ENCODE data around the gene PIWIL1.

The PIWIL1 gene

DNA sequence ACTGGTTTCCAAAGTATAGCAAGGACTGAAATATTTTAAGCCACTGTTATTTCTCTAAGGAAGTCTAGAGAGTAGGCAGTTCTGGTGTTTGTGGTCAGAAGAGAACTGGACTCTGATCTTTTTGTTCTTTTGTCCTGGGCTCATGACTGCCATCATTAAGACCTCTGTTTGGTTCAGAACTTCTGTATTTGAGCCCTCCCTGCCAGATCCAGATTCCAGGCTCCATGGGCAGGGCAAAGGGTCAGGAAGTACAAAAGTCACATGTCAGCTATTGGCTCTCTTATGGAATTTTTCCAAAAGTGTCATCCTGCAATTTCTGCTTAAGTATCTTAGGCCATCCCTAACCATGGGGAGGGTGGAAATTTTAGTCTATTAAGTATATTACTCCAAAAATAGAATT is 6.8 kb downstream of the PIWIL1 start:
- no peak for DNase-seq (ENCODE audit: low read depth)
- no peak overlapping the region for H3K4me3 ChIP-seq (ENCODE audit: low read depth, low read length)
- TF ChIP-seq CTCF (IDR thresholded peaks at IDR 0.05; ENCODE audit: low read depth, low read length, missing control alignments) = no peak

GRCh38 chr12:130345292-130345691 is 7.6 kb downstream of the PIWIL1 start:
- TF ChIP-seq CTCF (IDR thresholded peaks at IDR 0.05; ENCODE audit: low read depth, low read length, missing control alignments) = no peak
- H3K4me3 ChIP-seq (ENCODE audit: low read depth, low read length) = no peak overlapping the region
- DNase-seq (ENCODE audit: low read depth) = no peak

DNA sequence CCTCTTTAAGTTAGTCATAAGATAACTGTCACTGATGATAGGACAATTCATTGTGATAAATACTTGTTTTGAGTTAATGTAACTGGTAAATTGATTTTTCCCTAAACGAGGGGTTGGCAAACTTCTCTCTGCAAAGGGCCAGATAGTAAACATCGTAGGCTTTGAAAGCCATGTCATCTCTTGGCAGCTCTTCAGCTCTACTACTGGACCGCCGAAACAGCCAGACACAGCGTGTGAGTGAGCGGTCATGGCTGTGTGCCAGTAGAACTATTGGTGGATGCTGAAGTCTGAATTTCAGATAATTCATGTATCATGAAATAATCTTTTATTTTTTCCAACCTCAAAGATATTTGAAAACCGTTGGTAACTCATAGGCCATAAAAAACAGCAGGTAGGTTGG is 9.9 kb downstream of the PIWIL1 start:
- H3K4me3 ChIP-seq (ENCODE audit: low read depth, low read length) = no peak overlapping the region
- no peak for DNase-seq (ENCODE audit: low read depth)
- TF ChIP-seq CTCF (IDR thresholded peaks at IDR 0.05; ENCODE audit: low read depth, low read length, missing control alignments) = no peak

- H3K4me3 ChIP-seq (ENCODE audit: low read depth, low read length) = no peak overlapping the region
- no peak for TF ChIP-seq CTCF (IDR thresholded peaks at IDR 0.05; ENCODE audit: low read depth, low read length, missing control alignments)
- no peak for DNase-seq (ENCODE audit: low read depth)
These were observed 13.0 kb downstream of the PIWIL1 start for GRCh38 chr12:130350715-130351114.

DNA sequence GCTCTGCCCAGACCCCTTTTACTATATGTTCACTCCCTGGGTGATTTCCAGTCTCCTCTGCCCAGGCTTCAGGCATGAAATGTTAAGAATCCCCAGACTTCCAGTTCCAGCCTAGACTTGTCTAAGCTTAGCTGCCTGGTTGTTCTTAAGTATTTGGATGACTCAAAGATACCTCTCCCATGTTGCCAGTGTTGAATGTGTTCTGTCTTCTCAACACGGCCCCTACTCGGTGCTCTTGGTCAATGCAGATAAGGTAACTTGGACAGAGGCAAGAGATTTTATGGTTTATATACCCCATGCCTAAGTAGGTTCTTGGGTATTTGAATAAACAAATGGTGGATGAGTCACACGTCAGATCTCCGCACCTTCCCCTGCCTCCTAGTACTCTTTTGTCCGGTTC is 13.6 kb downstream of the PIWIL1 start:
- H3K4me3 ChIP-seq (ENCODE audit: low read depth, low read length) = no peak overlapping the region
- no peak for TF ChIP-seq CTCF (IDR thresholded peaks at IDR 0.05; ENCODE audit: low read depth, low read length, missing control alignments)
- no peak for DNase-seq (ENCODE audit: low read depth)

DNA sequence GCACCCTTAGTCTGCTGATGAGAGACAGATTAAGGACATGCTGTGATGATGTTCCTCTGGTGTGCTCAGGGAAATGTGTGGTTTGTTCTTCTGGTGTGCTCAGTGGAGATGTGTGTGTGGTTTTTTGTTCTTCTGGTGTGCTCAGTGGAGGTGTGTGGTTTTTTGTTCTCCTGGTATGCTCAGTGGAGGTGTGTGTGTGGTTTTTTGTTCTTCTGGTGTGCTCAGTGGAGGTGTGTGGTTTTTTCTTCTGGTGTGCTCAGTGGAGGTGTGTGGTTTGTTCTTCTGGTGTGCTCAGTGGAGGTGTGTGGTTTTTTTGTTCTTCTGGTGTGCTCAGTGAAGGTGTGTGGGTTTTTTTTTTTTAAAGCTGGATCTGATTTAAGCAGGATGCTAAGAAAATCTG is 15.4 kb downstream of the PIWIL1 start:
- no peak for DNase-seq (ENCODE audit: low read depth)
- H3K4me3 ChIP-seq (ENCODE audit: low read depth, low read length) = no peak overlapping the region
- TF ChIP-seq CTCF (IDR thresholded peaks at IDR 0.05; ENCODE audit: low read depth, low read length, missing control alignments) = no peak

GRCh38 chr12:130354407-130354806 is 16.7 kb downstream of the PIWIL1 start:
- no peak for DNase-seq (ENCODE audit: low read depth)
- H3K4me3 ChIP-seq (ENCODE audit: low read depth, low read length) = no peak overlapping the region
- TF ChIP-seq CTCF (IDR thresholded peaks at IDR 0.05; ENCODE audit: low read depth, low read length, missing control alignments) = no peak

Data from GM12864 (cell line).